Panc1 (cell line): Measurements from ENCODE around the gene TFDP1. TPM values are rescaled to one million over a fixed set of nuclear protein-coding genes. Genes with fewer than 3 reads are reported as not detected.

Experiments used
- ATAC-seq: fragments of 200-7000 bp; cut with Tn5 transposase; 2 replicates; pipeline ENCODE4 v1.9.1; 2020; ENCODE audit warnings: mild to moderate bottlenecking, moderate library complexity
- BruUV-seq: library from RNA; stranded (reverse); fragments of 400-500 nt; replicated peaks from 2 replicates; lab custom pipeline; 2021; lab: Mats Ljungman, UMichigan
- CTCF ChIA-PET: fragments of 300-600 bp; sonication (Branson Sonifier 250); formaldehyde crosslinking; loops from one replicate; lab custom pipeline; 2022; ENCODE audit warnings: antibody characterized with exemption; lab: Charles Lee
- POLR2A ChIA-PET: fragments of 300-600 bp; sonication (Branson Sonifier 250); formaldehyde crosslinking; loops from one replicate; lab custom pipeline; 2022; ENCODE audit warnings: antibody characterized with exemption; lab: Charles Lee
- DNase-seq: peaks from one replicate; pipeline ENCODE4 v3.0.0-alpha.2; 2010; ENCODE audit warnings: low read depth, low spot score
- H3K27ac ChIP-seq: 2 replicates; pipeline ENCODE4 v1.5.1; 2011; ENCODE audit warnings: mild to moderate bottlenecking, low read length, inconsistent platforms
- H3K27me3 ChIP-seq: fragments of 200-500 bp; sonication (Bioruptor generic); 2 replicates; pipeline ENCODE4 v1.6.0; 2014; ENCODE audit warnings: low read length, inconsistent platforms; ENCODE audit not compliant: control insufficient read depth, insufficient read depth
- H3K36me3 ChIP-seq: fragments of 200-500 bp; sonication (Bioruptor generic); 2 replicates; pipeline ENCODE4 v1.5.1; 2014; ENCODE audit warnings: inconsistent platforms, mild to moderate bottlenecking, low read length, moderate library complexity; ENCODE audit not compliant: control insufficient read depth, insufficient read depth
- H3K4me1 ChIP-seq: 2 replicates; pipeline ENCODE4 v1.5.1; 2011; ENCODE audit warnings: inconsistent platforms, mild to moderate bottlenecking, low read length, moderate library complexity; ENCODE audit not compliant: control insufficient read depth, insufficient read depth
- H3K4me3 ChIP-seq, 2 experiments: 2 replicates each; pipeline ENCODE4 v1.5.1; 2011 to 2012; ENCODE audit warnings: low read depth in 2 of 2, low read length in 2 of 2, mild to moderate bottlenecking in 2 of 2, inconsistent platforms in 1 of 2, moderate library complexity in 1 of 2
- H3K9me3 ChIP-seq: fragments of 200-500 bp; sonication (Bioruptor generic); 2 replicates; pipeline ENCODE4 v1.5.1; 2014; ENCODE audit warnings: low read depth, mild to moderate bottlenecking, inconsistent platforms, low read length, moderate library complexity; ENCODE audit not compliant: control insufficient read depth, insufficient read depth
- POLR2AphosphoS5 ChIP-seq: IDR thresholded peaks from 2 replicates; pipeline ENCODE4 v1.6.1; 2012; ENCODE audit warnings: mild to moderate bottlenecking, low read depth, low read length, moderate library complexity
- SIN3A ChIP-seq: IDR thresholded peaks from 2 replicates; pipeline ENCODE4 v1.6.1; 2012; ENCODE audit warnings: low read depth, mild to moderate bottlenecking, low read length, moderate library complexity, borderline replicate concordance; ENCODE audit not compliant: insufficient read depth
- TCF7L2 ChIP-seq: IDR thresholded peaks from 2 replicates; pipeline ENCODE4 v1.6.1; 2011; ENCODE audit warnings: mild to moderate bottlenecking, low read depth, low read length, inconsistent platforms
- in situ Hi-C: cut with HindIII; loops from 2 replicates; pipeline ENCODE4 v1.10.0; 2016; ENCODE audit warnings: low sequenced_read_pairs, low pct_unique_long_range_greater_than_20kb
- intact Hi-C: fragments of 100-400 bp; cut with micrococcal nuclease; formaldehyde crosslinking; loops from one replicate; pipeline ENCODE4 v1.10.0; 2022; ENCODE audit not compliant: unreplicated experiment
- total RNA-seq: library from RNA; stranded (reverse); gene quantifications from one replicate; pipeline ENCODE4 v1.2.1, GENCODE V29; 2021; ENCODE audit not compliant: unreplicated experiment
- TF ChIP-seq, protein P1 (sequence below), 2 experiments: IDR thresholded peaks; 2 replicates each; pipeline ENCODE4 v1.6.1; 2011 to 2012; ENCODE audit warnings: low read depth in 2 of 2, control low read depth in 1 of 2, low read length in 1 of 2, mild to moderate bottlenecking in 1 of 2, moderate library complexity in 1 of 2; ENCODE audit not compliant: insufficient read depth in 1 of 2
- TF ChIP-seq, protein P2 (sequence below): fragments of 450-650 bp; IDR thresholded peaks from 2 replicates; pipeline ENCODE4 v1.5.1; 2017; ENCODE audit warnings: mild to moderate bottlenecking

Gene TFDP1
- total RNA-seq, 1 experiment from 2014 or later: 91.6 TPM

DNA sequence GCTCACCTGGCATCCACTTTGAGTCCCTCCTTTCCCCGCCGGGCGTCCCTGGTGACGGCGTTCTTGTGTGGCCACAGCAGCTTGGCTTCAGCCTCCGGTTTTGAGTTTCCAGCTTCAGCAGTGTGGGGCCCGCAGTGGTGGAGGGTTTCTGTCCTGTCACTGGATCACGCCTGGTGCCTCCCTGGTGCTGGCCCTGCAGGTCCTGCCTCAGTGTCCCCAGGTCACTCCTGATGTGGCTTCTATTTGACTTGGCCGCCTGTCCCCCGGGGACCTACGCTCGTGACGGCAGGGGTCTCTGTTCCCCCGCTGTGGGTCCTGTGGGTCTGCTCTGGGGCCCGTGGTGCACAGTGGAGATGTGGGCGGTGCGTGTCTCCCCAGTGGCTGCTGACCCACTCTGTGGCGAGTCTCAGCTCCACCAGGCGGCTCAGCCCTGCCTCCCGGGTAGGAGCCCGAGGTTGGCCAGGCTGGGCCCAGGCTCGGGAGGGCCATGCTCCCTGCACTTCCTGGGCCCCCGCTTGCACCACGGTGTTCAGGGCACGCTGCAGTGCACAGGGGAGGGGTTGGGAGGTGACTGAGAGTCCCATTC lies 71.5 kb downstream of the TFDP1 start:
- H3K9me3 ChIP-seq: no peaks in the 10 kb centered on the region
- ChIA-PET POLR2A (no interaction called here), CTCF (interaction anchor here (0.8 kb wide), 1 partner anchor 8 kb away, joined by 3 read pairs; no protein-coding TSS in a partner anchor)
- no peaks in the 10 kb centered on the region for H3K4me1 ChIP-seq
- H3K27me3 ChIP-seq: no peaks in the 10 kb centered on the region
- DNase-seq: no peak
- intact Hi-C loops (no loop called here), in situ Hi-C loops (no loop called here)
- H3K27ac ChIP-seq: no peak overlapping the region
- no TSS peak for BruUV-seq
- ATAC-seq: no peak
- no peaks in the 10 kb centered on the region for H3K36me3 ChIP-seq
- TF ChIP-seq POLR2AphosphoS5 (no peak), SIN3A (no peak), TCF7L2 (no peak)
- TF ChIP-seq, protein P1, sequence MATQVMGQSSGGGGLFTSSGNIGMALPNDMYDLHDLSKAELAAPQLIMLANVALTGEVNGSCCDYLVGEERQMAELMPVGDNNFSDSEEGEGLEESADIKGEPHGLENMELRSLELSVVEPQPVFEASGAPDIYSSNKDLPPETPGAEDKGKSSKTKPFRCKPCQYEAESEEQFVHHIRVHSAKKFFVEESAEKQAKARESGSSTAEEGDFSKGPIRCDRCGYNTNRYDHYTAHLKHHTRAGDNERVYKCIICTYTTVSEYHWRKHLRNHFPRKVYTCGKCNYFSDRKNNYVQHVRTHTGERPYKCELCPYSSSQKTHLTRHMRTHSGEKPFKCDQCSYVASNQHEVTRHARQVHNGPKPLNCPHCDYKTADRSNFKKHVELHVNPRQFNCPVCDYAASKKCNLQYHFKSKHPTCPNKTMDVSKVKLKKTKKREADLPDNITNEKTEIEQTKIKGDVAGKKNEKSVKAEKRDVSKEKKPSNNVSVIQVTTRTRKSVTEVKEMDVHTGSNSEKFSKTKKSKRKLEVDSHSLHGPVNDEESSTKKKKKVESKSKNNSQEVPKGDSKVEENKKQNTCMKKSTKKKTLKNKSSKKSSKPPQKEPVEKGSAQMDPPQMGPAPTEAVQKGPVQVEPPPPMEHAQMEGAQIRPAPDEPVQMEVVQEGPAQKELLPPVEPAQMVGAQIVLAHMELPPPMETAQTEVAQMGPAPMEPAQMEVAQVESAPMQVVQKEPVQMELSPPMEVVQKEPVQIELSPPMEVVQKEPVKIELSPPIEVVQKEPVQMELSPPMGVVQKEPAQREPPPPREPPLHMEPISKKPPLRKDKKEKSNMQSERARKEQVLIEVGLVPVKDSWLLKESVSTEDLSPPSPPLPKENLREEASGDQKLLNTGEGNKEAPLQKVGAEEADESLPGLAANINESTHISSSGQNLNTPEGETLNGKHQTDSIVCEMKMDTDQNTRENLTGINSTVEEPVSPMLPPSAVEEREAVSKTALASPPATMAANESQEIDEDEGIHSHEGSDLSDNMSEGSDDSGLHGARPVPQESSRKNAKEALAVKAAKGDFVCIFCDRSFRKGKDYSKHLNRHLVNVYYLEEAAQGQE (IDR thresholded peaks at IDR 0.05; ENCODE audit: insufficient read depth in 1 of 2, low read depth in 2 of 2, low read length in 1 of 2): no peak
- TF ChIP-seq, protein P2, sequence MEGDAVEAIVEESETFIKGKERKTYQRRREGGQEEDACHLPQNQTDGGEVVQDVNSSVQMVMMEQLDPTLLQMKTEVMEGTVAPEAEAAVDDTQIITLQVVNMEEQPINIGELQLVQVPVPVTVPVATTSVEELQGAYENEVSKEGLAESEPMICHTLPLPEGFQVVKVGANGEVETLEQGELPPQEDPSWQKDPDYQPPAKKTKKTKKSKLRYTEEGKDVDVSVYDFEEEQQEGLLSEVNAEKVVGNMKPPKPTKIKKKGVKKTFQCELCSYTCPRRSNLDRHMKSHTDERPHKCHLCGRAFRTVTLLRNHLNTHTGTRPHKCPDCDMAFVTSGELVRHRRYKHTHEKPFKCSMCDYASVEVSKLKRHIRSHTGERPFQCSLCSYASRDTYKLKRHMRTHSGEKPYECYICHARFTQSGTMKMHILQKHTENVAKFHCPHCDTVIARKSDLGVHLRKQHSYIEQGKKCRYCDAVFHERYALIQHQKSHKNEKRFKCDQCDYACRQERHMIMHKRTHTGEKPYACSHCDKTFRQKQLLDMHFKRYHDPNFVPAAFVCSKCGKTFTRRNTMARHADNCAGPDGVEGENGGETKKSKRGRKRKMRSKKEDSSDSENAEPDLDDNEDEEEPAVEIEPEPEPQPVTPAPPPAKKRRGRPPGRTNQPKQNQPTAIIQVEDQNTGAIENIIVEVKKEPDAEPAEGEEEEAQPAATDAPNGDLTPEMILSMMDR: no peak
- H3K4me3 ChIP-seq: no peak overlapping the region

DNA sequence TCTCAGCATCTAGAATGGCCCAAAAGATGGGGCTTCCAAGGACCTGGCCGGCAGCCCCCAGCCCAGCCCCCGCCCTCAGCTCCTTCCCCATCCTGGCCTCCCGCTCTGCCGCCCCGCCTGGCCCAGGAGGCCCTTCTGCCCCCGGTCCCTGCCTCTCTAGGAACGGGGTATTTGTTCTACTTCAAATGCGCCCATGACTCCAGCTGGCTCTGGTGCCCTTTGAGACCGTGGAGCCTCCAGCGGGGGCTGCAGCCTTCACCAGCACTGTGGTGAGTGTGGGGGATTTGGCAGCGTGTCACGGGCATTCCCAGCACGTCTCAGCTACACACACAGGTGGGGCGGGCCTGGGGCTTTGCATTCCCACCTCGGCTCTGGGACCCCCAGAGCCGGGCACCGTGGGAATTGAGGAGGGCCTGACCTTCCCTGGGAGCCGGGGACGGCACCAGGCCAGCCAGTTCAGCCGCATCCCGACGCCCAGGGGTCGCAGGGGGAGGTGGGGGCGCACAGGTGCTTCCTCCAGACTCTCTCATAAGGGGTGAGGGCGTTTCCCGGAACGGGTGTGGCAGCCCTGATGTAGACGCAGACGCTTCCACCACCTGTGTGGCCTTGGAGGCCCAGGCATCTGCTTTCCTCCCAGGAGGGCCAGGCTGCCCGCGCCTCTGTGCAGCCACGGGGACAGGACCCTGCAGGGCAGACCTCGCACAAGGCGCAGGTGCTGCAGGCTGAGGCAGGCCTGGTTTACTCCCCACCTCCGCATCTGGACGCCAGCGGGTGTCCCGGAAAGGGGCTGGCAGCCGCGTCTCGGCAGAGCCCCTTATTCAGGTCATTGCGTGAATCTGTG lies 72.5 kb downstream of the TFDP1 start:
- H3K4me1 ChIP-seq: no peaks in the 10 kb centered on the region
- H3K9me3 ChIP-seq: no peaks in the 10 kb centered on the region
- DNase-seq (no peak), ATAC-seq (no peak)
- no peak overlapping the region for H3K27ac ChIP-seq
- H3K4me3 ChIP-seq: no peak overlapping the region
- ChIA-PET CTCF (no interaction called here), POLR2A (no interaction called here)
- no TSS peak for BruUV-seq
- in situ Hi-C loops (no loop called here), intact Hi-C loops (no loop called here)
- H3K36me3 ChIP-seq: no peaks in the 10 kb centered on the region
- H3K27me3 ChIP-seq: no peaks in the 10 kb centered on the region
- TF ChIP-seq, protein P2: no peak
- TF ChIP-seq POLR2AphosphoS5: no peak
- TF ChIP-seq TCF7L2: no peak
